ENCODE measurements around the gene PDE6D. TPM values are rescaled to one million over a fixed set of nuclear protein-coding genes. Genes with fewer than 3 reads are reported as not detected.

PDE6D gene
- total RNA-seq, 1 experiment from 2014 or later: 30.6 TPM

DNA sequence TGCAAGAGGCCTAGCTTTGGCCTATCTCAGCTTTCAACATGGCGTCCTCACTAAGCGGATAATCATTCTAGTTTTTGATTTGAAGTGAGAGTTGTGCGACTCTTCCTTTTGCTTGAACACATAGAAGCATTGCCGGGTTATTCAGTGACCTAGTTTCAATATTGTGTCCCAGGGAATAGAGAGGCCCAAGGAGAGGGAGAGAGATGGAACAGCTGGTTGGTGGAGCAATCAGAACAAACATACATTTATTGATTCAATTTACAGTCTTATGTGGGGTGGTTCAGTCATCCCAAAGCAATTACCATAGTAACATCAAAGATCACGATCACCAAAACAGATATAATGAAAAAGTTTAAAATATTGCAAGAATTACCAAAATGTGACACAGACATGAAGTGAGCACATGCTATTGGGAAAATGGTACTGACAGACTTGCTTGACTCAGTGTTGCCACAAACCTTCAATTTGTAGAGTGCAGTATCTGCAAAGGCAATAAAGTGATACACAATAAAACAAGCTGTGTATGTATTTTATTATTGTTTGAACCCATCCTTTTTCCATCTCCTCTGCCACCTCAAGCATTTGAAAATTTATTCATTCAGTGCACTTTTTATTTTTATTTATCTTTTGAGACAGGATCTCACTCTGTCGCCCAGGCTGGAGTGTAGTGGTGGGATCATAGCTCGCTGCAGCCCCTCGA lies 35.4 kb upstream of the PDE6D start:
- H3K4me3 Mint-ChIP-seq (ENCODE audit: low read depth, unreplicated experiment): no peak overlapping the region
- H3K4me1 Mint-ChIP-seq (ENCODE audit: low read depth, unreplicated experiment): no peaks in the 10 kb centered on the region
- peaks cover 14% of the 10 kb centered on the region for H3K36me3 Mint-ChIP-seq (ENCODE audit: insufficient read depth, unreplicated experiment)
- no TSS peak for BruUV-seq (replicated peaks)
- CTCF ChIA-PET: no interaction called here
- H3K27ac Mint-ChIP-seq (ENCODE audit: unreplicated experiment): no peak overlapping the region
- no peaks in the 10 kb centered on the region for H3K9me3 Mint-ChIP-seq (ENCODE audit: low read depth, unreplicated experiment)
- DNase-seq: no peak
- intact Hi-C loops (cut with micrococcal nuclease; ENCODE audit: unreplicated experiment): no loop called here
- TF ChIP-seq CTCF (IDR thresholded peaks at IDR 0.05; ENCODE audit: unreplicated experiment): no peak
- peaks cover 19% of the 10 kb centered on the region for H3K27me3 Mint-ChIP-seq (ENCODE audit: unreplicated experiment)

DNA sequence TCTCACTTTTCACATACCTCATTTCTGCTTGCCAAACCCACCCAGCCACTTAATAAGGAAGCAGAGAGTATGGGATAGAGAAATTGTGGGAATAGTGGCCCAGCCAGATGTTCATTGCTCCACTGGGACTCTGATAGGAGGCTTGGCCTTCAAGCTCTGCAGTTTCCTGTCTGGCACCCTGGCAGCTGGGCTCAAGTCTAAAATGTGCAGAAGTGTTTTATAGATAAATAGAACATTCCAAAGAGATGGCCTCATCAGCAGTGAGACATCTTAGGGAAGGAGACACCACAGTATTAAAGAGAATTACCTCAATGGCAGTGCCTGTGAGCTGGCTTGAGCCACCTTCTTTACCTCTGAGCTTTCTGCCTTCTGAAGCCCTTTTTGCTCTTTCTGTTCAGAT lies 29.8 kb upstream of the PDE6D start:
- H3K4me3 Mint-ChIP-seq (ENCODE audit: low read depth, unreplicated experiment): no peak overlapping the region
- H3K27me3 Mint-ChIP-seq (ENCODE audit: unreplicated experiment): no peaks in the 10 kb centered on the region
- intact Hi-C loops (cut with micrococcal nuclease; ENCODE audit: unreplicated experiment): no loop called here
- peaks cover 35% of the 10 kb centered on the region for H3K36me3 Mint-ChIP-seq (ENCODE audit: insufficient read depth, unreplicated experiment)
- BruUV-seq (replicated peaks): no TSS peak
- no peak overlapping the region for H3K27ac Mint-ChIP-seq (ENCODE audit: unreplicated experiment)
- TF ChIP-seq CTCF (IDR thresholded peaks at IDR 0.05; ENCODE audit: unreplicated experiment): no peak
- no peak for DNase-seq
- no peaks in the 10 kb centered on the region for H3K9me3 Mint-ChIP-seq (ENCODE audit: low read depth, unreplicated experiment)
- H3K4me1 Mint-ChIP-seq (ENCODE audit: low read depth, unreplicated experiment): no peaks in the 10 kb centered on the region
- CTCF ChIA-PET: no interaction called here

- DNase-seq: no peak
- intact Hi-C loops (cut with micrococcal nuclease; ENCODE audit: unreplicated experiment): no loop called here
- BruUV-seq (replicated peaks): no TSS peak
- peaks cover 37% of the 10 kb centered on the region for H3K36me3 Mint-ChIP-seq (ENCODE audit: insufficient read depth, unreplicated experiment)
- CTCF ChIA-PET: interaction anchor here (2.3 kb wide), 1 partner anchor 11 kb away, joined by 11 read pairs; no protein-coding TSS in a partner anchor
- TF ChIP-seq CTCF (IDR thresholded peaks at IDR 0.05; ENCODE audit: unreplicated experiment): no peak
- no peaks in the 10 kb centered on the region for H3K4me1 Mint-ChIP-seq (ENCODE audit: low read depth, unreplicated experiment)
- no peak overlapping the region for H3K27ac Mint-ChIP-seq (ENCODE audit: unreplicated experiment)
- no peaks in the 10 kb centered on the region for H3K9me3 Mint-ChIP-seq (ENCODE audit: low read depth, unreplicated experiment)
- no peak overlapping the region for H3K4me3 Mint-ChIP-seq (ENCODE audit: low read depth, unreplicated experiment)
- no peaks in the 10 kb centered on the region for H3K27me3 Mint-ChIP-seq (ENCODE audit: unreplicated experiment)
Observed at GRCh38 chr2:231807020-231807419, 25.9 kb upstream of the PDE6D start.

DNA sequence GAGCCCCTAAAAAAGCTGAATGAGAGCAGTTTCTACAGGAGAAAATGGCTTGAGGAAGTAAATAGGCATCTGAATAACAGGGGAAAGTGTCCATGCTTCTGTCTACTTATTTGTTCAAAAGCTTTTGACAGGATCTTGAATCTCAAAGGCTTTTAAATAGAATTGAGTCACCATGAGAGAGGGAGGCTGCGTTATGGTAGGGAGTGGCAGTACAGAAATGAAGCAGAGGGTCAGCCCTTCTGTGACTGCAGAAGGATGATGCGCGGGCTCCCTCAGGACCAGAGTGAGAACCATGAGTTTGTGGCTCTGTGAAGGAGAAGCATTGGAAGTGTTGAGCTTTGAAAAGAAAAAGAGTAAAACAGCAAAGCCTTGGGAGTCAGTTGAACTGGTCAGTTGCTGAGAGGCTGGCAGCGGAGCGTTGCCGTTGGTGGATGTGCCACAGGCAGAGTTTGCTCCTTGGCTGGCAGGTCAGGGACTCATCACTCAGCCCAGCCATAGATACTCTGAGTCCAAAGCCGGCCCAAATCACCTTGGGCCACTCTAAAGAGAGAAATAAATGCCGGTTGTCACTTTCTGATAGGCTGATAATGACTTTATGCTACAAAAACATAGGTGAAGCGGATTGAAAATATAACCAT lies 22.5 kb upstream of the PDE6D start:
- Mint-ChIP-seq H3K36me3 (ENCODE audit: insufficient read depth, unreplicated experiment) (peaks cover 23% of the 10 kb centered on the region), H3K27ac (ENCODE audit: unreplicated experiment) (no peak overlapping the region), H3K4me3 (ENCODE audit: low read depth, unreplicated experiment) (no peak overlapping the region), H3K27me3 (ENCODE audit: unreplicated experiment) (no peaks in the 10 kb centered on the region), H3K4me1 (ENCODE audit: low read depth, unreplicated experiment) (no peaks in the 10 kb centered on the region), H3K9me3 (ENCODE audit: low read depth, unreplicated experiment) (no peaks in the 10 kb centered on the region)
- CTCF ChIA-PET: no interaction called here
- intact Hi-C loops (cut with micrococcal nuclease; ENCODE audit: unreplicated experiment): no loop called here
- DNase-seq: no peak
- TF ChIP-seq CTCF (IDR thresholded peaks at IDR 0.05; ENCODE audit: unreplicated experiment): no peak
- BruUV-seq (replicated peaks): no TSS peak

Data from Calu3 (cell line).